GM04504 (cell line): Measurements from ENCODE around the gene UVRAG.
"Not testable (repeated sequence)": the region's sequence is repeated elsewhere in the genome, so short reads cannot be mapped to it uniquely, and the experiment has no call there.

Source experiments
- DNase-seq: peaks from one replicate; pipeline ENCODE4 v3.0.0-alpha.2; 2012; ENCODE audit warnings: low read depth

UVRAG gene

DNA sequence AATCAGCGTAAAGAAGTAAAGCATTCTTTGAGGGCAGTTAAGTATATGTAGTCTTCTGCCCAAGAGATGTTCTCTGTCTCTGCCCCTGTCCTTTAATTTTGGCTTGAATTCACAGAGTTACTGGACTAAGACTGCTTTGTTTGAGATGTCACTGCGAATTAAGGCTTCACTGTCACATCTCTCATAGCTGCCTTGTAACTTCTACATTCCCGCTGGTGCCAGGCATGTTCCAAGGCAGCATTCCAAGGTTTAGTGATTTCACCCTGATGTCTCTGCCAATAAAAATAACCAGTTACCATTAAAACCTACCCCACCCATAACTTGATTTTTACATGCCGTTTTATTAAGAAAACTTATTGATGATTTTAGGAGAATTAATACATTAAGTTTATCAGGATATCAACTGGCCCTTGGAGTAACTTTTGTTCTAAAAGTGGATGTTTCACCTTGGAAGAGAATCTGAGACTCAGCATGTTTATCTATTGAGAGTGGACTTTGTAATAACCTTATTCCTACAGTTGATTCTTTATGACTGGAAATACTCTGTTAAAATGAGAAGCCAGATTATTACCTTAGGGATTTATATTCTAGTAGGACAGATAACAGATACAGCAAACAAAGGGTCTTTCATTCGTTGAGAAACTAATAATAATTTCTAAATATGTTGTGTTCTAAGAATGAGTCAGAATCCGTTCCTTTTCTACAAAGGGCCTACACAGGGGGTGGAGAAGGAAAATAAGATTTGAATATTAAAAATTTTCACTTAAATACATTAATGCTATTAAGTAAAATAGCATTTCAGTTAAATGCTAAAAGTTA lies 110.2 kb downstream of the UVRAG start:
- DNase-seq, result no peak

DNA sequence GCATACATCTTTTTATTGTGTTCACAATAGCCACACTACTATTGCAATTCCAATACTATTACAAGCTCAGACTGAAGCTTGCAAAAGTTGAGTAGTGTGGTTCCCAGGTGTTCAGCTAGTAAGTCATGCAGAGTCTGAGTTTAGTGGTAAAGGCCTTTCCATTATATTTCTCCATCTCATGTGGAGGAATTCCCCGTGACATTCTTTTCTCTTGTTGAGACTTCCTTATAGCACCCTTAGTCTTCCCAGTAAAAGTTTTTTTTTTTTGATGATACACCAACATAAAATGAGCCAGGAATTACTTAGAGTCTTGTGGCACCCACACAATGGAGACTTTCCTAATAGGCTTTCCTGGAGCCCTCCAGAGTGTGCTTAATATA lies 110.8 kb downstream of the UVRAG start:
- DNase-seq, result no peak

DNA sequence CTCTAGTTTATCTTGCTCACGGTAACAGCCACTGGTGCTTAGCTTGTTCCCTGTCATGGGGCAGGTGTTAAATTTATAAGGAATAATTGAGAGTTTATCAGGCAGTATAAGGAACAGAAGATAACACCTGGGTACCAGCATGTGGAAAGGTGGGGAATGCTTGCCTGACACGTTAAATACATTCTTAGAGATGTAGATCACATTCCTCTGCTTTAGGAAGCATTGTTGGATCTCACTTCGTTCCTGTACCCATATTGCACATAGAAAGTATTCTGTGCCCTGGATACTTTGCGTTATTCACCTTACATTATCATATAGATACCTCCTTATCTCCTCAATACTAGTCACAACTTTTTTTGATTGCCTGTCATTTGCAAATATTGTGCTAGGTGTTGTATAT lies 114.7 kb downstream of the UVRAG start:
- DNase-seq, result no peak

DNA sequence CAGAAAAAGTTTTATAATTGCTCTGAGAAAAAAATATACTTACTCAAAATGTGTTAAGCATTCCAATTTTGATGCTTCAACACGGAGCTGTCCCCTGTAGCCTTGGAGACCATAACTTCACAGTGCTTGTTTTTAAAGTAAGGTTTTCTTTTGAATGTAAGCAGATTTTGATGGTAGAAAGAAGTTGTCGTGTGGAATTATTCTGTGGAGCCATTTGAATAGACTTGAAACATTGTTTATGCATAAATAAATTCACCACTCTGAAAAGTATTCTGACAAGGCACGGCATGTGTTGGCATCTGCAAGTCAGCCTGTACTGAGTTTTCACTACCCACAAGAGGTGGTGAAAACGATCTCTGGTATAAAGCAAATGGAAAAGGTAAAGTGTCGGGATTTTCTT lies 115.5 kb downstream of the UVRAG start:
- DNase-seq, result no peak

DNA sequence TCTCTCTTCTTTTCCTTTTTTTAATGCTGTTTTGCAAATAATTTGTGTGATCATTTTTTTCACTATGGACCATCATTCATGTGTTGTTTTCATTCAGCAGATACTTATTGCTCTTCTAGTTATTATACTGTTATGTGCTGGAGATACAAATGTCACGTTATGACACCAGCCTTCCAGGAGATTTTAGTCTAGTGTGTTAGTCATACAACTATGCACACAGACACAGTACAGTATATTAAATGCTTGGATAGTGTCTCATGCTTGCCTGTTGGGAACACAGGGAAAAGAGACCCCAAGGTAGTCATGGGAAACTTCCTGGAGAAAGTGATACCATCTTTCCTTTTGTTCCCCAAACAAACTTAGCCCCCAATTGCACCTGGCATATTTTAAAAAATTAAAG lies 116.1 kb downstream of the UVRAG start:
- no peak for DNase-seq

DNA sequence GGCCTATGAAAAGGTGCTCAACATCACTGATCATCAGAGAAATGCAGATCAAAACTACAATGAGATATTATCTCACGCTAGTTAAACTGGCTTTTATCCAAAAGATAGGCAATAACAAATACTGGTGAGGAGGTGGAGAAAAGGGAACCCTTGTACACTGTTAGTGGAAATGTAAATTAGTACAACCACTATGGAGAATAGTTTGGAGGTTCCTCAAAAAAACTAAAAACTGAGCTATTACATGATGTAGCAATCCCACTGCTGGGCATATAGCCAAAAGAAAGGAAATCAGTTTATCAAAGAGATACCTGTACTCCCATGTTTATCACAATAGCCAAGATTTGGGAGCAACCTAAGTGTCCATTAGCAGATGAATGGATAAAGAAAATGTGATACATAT lies 118.7 kb downstream of the UVRAG start:
- not testable (repeated sequence) for DNase-seq

DNA sequence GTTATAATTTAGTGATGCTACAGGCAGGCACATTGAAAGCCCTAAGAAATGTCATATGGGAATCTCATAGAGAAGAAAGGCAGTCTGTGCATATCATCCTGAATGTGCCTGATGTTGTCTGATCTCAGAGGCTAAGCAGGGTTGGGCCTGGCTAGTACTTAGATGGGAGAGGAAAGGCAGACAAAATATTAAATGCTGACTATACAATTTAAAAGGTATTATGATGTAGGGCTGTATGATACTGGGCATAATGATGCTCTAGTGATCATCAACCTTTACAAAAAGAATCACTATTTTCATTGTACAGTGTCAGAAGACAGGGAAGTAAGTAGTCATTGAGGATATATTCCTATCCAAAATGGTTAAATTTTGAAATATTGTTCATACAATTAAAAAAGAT lies 119.8 kb downstream of the UVRAG start:
- no peak for DNase-seq

DNA sequence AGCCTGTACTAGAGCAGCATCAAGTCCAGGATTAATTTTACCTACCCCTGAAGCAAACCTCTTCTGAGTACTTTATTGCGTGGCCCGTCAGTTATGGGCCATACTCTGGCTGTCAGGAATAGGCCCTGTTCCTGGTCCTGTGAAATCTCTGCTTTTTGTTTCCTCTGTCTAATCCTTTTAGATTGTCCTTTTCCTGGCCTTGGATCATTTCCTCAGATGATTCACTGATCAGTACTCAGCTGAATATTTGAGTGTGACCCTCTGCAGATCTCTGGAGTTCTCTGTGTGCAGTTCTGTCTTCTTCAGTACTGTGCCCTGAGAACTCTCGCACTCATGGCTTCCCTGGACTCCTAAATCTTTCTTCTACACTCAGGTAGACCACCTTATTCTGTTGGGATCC lies 123.5 kb downstream of the UVRAG start:
- no peak for DNase-seq

DNA sequence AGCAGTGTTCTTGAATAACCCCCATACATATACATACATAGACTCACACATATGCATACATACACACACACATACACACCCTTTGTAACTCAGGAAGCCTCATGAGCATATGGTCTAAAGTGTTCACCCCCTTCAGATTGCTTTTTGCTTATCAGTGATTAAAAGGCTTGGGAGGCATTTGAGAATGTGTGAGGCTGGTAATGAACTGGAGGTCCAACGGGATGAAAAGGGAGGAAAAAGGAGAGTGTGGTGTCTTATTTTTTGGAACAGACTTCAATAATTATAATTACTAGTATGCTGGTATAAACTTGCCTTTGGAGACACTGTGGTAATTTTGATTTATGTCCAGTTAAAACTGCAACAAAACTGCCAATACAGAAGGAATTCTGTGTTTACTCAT lies 124.5 kb downstream of the UVRAG start:
- DNase-seq, result no peak

DNA sequence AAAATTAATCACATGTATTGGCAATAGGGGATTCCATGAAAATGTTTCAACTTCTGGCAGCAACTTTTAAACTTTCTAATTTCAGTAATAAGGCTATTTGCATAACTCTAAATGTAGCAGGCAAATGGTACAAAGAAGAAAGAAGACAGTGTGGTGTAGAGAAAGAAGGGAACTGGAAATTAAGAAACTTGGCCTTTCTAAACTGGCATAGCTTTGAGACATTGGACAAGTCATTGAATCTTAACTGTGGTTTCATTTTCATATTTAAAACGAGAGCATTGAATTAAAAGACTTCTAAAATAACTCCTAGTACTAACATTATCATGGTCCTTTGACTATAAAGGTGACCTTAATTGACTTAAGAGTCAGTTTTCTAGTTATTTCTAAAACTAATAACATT lies 125.0 kb downstream of the UVRAG start:
- DNase-seq, result no peak

DNA sequence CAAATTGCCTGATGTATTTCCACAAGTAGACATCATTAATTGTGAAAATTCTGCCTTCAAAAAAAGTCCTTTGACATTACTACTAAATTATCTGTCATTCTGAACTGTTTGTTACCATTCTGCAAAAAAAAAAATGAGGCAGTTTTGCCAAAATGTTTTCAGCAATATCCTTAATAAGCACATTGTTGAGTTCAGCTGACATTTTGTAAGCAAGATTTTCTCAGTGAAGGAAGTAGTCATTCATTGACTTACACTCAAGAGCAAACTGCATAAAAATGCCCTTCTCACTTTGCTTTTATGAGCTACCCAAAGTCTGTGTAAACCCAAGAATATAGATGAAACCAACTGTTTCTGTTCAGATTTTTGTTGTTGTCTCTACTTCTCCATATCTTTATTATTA lies 125.9 kb downstream of the UVRAG start:
- no peak for DNase-seq

DNA sequence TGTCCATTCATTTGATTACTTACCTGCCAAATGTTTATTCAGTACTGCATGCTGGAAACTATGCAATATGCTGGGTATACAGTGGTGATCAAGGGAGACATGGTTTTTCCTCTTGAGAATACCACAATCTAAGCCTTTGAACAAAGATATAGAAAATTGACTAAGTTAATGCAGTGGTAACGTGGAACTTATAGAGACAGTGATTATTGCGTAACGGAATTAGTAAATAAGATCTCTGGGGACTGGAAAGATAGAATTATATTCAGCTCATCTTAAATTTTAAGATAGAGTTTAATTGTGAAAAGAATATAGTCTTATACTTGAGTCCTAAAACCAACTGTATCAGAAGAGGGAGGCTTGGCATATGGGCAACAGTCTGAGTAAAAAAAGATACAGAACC lies 129.5 kb downstream of the UVRAG start:
- DNase-seq, result no peak

DNA sequence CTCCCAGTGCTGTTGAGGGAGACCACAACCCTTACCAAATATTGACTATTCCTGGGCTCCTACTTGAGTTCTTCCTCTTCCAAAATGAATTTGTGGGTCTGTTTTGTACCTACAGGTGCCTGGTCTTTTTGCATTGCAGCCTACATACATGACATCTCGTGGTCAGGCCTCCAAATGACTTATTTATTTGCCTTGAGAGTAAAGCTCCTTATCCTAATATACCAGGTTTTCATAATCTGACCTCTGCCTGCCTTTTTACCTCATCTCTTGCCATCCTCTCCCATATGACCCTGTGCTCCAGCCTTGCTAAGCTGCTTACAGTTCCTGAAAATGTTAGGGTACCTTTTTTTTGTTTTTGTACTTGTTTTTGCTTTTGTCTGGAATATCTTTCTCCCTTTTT lies 130.4 kb downstream of the UVRAG start:
- no peak for DNase-seq

DNA sequence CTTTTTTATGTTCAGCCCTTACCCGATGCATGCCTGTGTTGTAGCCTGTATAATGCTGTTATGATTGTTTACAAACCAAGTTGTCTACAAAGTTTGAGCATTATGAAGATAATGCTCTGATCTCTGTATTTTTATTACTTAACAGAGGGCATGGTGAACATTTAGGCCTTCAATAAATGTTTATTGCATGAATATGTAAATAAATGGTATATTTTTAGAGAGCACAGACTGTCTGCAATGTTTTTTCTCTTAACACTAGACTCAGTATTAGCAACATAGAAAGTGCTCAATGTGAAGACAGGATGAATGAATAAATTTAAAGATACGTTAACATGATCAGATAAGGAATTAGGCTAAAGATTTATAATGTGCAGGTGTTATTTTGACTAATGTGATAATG lies 130.9 kb downstream of the UVRAG start:
- DNase-seq, result no peak

DNA sequence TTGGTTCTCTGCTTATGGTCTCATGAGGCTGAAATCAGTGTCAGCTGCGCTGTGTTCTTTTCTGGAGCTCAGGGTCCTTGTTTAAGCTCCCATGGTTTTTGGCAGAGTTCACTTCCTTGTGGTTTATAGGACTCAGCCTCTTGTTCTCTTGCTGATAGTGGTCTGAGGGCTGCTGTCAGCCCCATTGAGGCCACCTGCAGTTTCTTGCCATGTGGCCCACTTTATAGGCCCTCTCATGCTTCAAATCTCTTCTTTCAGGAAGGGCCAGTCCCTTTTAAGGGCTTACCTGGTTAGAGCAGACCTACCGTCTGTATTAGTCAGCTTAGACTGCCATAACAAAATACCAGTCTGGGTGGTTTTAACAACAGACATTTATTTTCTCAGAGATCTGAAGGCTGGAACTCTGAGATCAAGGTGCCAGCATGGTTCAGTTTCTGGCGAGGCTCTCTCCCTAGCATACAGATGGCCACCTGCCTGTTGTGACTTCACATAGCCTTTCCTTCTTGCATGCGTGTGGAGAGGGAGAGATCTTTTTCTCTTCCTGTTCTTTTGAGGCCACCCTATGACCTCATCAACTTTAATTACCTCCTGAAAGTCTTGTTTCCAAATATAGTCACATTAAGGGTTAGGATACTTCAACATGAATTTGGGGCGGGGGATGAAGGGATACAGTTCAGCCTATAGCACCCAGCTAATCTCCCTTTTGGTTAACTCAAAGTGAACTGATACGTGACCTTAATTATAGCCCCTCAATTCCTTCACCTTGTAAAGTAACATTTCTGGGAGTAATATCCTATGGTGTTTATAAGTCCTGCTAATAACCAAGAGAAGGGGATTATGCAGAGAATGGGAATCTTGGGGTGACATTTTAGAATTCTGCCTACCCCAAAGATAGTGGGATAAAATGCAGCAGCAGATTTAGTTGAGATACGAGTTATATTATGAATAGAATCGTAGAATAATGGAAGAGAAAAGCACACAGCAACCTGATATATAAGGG lies 131.8 kb downstream of the UVRAG start:
- no peak for DNase-seq

DNA sequence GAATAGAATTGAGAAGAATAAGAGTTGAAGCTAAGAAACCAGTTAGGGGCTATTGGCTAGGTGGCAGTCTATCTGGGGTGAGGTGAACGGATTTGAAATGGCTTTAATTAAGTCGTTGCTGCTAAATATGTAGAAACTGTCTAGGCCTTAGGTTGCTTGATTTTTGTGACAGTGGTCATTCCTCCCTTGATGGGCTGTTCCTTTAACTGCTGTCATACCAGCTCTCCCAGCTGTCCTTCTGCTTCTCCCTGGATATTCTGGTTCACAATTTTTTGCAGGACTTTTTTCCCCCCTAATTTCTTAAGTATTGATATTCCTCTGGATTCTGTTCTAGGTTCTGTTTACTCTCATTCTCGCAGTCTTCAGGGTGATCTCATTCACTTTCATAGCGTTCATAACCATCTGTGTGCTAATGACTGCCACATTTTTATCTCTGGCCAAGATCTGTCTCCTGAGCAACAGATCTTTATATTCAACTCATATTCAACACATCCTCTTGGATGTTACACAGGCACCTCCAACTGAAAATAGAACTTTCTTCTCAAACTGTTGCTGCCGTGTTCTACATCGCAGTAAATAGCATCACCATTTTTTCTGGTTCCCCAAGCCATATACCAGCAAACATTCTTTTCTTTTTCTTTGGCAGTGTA lies 134.1 kb downstream of the UVRAG start:
- DNase-seq, result peak; percentile 47

DNA sequence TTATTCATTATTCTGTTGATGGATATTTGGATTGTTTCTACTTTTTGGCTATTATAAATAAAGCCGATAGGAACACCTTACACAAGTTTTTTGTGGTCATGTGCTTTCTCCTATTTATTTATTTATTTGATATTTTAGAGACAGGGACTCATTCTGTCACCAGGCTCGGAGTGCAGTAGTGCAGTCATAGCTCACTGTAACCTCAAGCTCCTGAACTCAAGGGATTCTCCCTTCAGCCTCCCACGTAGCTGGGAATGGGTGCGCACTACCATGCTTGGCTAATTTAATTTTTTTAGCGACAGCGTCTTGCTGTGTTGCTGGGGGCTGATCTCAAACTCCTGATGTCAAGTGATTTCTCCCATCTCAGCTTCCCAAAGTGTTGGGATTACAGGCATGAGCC lies 135.1 kb downstream of the UVRAG start:
- no peak for DNase-seq

DNA sequence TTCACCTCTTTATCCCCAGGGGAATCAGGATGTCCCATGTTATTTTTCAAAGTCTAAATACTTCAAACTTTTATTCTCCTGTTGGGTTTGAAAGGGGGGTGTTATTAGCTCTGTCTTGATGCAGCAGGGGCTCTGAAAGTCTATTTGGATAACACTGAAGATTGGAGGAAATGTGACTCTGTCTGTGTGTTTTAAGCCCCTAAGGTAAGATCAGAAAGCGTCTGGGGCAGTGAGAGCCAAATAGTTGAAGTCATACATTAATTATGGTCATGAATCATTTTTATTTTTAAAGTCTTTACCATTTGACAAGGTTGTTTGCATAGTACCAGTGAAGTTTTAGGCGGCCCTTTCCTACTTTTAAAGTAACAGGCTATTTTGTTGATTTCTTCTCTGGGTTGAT lies 139.0 kb downstream of the UVRAG start:
- no peak for DNase-seq

DNA sequence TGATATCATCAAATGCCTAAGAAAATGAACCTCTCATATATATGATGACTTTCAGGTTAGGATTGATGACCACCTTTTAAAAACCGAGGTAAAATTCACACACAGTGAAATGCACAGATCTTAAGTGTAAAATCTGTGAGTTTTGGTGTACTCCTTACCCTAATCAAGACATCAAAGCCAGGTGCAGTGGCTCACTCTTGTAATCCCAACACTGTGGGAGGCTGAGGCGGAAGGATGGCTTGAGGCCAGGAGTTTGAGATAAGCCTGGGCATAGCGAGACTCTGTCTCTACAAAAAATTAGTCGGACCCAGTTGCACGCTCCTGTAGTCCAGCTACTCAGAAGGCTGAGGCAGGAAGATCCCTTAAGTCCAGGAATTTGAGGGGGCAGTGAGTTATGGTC lies 140.4 kb downstream of the UVRAG start:
- no peak for DNase-seq

DNA sequence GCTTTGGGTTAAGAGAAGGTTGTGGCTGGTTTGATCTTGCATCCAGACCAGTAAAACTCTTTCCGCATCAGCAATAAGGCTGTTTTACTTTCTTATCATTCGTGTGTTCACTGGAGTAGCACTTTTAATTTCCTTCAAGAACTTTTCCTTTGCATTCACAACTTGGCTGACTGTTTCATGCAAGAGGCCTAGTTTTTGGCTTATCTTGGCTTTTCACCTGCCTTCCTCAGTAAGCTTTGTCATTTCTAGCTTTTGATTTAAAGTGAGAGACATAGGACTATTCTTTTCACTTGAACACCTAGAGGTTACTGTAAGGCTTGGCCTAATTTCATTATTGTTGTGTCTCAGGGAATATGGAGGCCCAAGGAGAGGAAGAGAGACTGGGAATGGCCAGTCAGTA lies 144.5 kb downstream of the UVRAG start:
- no peak for DNase-seq

DNA sequence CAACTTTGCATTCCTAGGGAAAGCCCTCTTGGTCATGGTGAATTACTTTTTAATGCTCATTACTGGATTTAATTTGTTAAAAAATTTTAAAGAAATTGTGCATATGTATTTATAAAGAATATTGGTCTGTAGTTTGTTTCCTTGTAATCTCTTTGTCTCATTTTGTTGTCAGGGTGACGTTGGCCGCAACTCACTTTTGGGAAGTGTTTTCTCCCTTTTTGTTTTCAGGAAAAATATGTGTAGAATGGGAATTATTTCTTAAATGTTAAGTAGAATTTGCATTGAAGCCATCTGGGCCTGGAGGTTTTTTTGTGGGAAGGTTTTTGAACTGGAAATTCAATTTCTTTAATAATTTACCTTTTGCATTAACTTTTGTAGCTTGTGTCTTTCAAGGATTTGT lies 149.1 kb downstream of the UVRAG start:
- no peak for DNase-seq

DNA sequence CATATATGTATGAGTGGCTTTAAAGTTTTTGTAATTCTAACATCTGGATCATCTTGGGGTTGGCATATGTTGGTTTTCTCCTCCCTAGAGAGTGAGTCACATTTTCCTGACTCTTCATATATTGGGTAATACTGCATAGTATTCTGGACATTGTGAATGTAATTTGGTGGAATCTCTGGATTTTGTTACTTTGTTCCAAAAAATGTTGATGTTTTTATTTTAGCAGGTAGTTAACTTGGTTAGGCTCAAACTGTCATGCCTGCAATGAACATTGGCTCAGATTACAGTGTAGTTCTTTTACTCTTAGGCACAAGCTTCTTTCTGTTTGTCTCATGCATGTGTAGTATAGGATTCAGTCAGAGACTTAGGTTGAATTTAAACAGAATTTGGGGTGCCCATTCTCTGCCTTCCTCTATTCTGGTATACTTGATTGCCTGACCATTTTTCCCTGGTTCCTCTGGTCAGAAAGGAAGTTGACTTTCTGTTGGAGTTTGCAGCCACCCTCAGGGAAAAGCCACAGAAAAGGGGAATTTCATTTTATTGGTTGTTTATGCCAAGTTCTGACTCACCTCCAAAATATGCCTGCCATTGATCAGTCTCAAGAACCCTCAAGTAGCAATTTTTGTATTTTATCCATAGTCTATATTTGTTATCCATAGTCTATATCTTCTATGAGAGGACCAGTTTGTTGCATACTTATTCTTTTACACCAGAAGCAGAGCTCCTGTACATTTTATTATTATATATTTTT lies 151.7 kb downstream of the UVRAG start:
- peak; percentile 75 for DNase-seq
